Chondrocyte (in vitro differentiated cells): ENCODE results near the gene PKDREJ. TPM values are rescaled to one million over a fixed set of nuclear protein-coding genes. Genes with fewer than 3 reads are reported as not detected.

Experiments
- DNase-seq: peaks from one replicate; pipeline ENCODE4 v3.0.0; 2021; ENCODE audit warnings: mixed read lengths, low spot score
- H3K27ac Mint-ChIP-seq: one replicate; pipeline ENCODE4 v1.8.0; 2021; ENCODE audit warnings: mild to moderate bottlenecking, moderate library complexity, mixed read lengths; ENCODE audit not compliant: unreplicated experiment
- H3K27me3 Mint-ChIP-seq: 2 replicates; pipeline ENCODE4 v1.8.0; 2021; ENCODE audit warnings: low read depth, mixed read lengths
- H3K36me3 Mint-ChIP-seq: 2 replicates; pipeline ENCODE4 v1.8.0; 2021; ENCODE audit warnings: low read depth, mixed read lengths
- H3K4me1 Mint-ChIP-seq: 2 replicates; pipeline ENCODE4 v1.8.0; 2021; ENCODE audit warnings: low read depth, mild to moderate bottlenecking, mixed read lengths
- H3K4me3 Mint-ChIP-seq: one replicate; pipeline ENCODE4 v1.8.0; 2021; ENCODE audit warnings: mild to moderate bottlenecking, moderate library complexity, mixed read lengths; ENCODE audit not compliant: unreplicated experiment
- H3K9me3 Mint-ChIP-seq: 2 replicates; pipeline ENCODE4 v1.8.0; 2021; ENCODE audit warnings: low read depth, mixed read lengths
- CTCF ChIP-seq: fragments of 200-600 bp; sonication (generic); IDR thresholded peaks from 2 replicates; pipeline ENCODE4 v1.5.0; 2021; ENCODE audit warnings: antibody characterized with exemption, mild to moderate bottlenecking, moderate library complexity
- total RNA-seq: library from RNA; stranded (reverse); gene quantifications from 3 replicates; pipeline ENCODE4 v1.2.1, GENCODE V29; 2021

Gene PKDREJ
- total RNA-seq, 1 donor from 2014 or later: 0.07 TPM

DNA sequence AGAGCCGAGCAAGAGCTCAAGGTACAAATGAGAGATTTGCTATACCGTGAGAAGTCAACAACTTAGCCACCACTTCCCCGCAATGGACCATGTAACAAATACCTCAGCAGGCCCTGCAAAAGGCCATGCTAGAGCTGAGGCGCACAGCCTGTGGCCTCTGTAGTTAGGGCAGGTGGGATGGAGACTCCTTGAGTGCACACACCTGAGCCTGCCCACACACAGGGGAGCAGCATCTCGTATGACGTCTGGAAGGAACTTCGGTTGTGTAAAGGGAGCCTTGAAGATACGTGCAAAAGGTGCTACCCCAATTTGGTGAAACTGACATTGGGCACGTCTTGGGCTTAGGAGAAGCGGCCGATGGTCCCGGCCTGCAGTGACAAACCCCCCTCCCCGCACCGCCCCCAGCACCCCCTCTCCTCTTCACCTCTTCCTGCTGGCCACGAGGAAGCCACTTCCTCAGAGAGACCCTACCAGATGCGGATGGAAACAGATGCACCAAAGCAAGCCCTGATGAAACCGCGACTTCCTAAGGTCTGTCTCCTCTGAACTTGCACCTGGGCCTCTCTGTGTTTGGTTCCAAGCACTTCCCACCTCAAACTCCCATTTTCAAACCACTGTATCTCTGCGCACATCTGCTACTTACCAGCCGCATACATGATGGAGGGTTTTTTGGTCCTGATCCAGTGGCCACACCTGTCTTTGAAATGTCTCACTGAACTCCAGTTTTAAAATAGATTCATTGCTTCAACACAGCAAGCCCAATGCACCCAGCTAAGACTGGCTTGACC is 23.7 kb downstream of the PKDREJ start:
- no peak overlapping the region for H3K27ac Mint-ChIP-seq
- no peaks in the 10 kb centered on the region for H3K27me3 Mint-ChIP-seq
- H3K36me3 Mint-ChIP-seq: peaks cover 14% of the 10 kb centered on the region
- H3K4me3 Mint-ChIP-seq: no peak overlapping the region
- TF ChIP-seq CTCF: no peak
- DNase-seq: no peak
- no peaks in the 10 kb centered on the region for H3K9me3 Mint-ChIP-seq
- H3K4me1 Mint-ChIP-seq: peaks cover 6% of the 10 kb centered on the region

- peaks cover 11% of the 10 kb centered on the region for H3K4me1 Mint-ChIP-seq
- H3K27me3 Mint-ChIP-seq: no peaks in the 10 kb centered on the region
- DNase-seq: no peak
- H3K27ac Mint-ChIP-seq: no peak overlapping the region
- H3K9me3 Mint-ChIP-seq: no peaks in the 10 kb centered on the region
- TF ChIP-seq CTCF: no peak
- peaks cover 14% of the 10 kb centered on the region for H3K36me3 Mint-ChIP-seq
- H3K4me3 Mint-ChIP-seq: no peak overlapping the region
These were observed 24.6 kb downstream of the PKDREJ start for GRCh38 chr22:46238541-46238940.

GRCh38 chr22:46237453-46238124 is 25.6 kb downstream of the PKDREJ start:
- Mint-ChIP-seq H3K36me3 (peaks cover 14% of the 10 kb centered on the region), H3K4me3 (no peak overlapping the region), H3K9me3 (no peaks in the 10 kb centered on the region), H3K27ac (no peak overlapping the region), H3K4me1 (peaks cover 16% of the 10 kb centered on the region), H3K27me3 (no peaks in the 10 kb centered on the region)
- no peak for TF ChIP-seq CTCF
- DNase-seq: no peak

DNA sequence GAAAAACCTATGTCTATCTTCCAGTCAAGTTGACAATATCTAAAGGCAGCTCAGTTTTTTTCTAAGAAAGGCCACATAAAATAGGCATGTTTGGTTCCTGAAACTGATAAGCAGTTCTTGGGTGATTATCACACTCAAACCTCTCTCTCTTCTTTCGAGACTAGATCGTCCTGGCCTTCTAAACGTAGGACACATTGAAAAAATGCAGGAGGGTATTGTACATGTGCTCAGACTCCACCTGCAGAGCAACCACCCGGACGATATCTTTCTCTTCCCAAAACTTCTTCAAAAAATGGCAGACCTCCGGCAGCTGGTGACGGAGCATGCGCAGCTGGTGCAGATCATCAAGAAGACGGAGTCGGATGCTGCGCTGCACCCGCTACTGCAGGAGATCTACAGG is 28.2 kb downstream of the PKDREJ start:
- H3K27ac Mint-ChIP-seq: peak overlapping the region; percentile 22
- TF ChIP-seq CTCF: no peak
- H3K36me3 Mint-ChIP-seq: peaks cover 12% of the 10 kb centered on the region
- DNase-seq: no peak
- no peaks in the 10 kb centered on the region for H3K27me3 Mint-ChIP-seq
- H3K9me3 Mint-ChIP-seq: no peaks in the 10 kb centered on the region
- H3K4me1 Mint-ChIP-seq: peaks cover 12% of the 10 kb centered on the region
- no peak overlapping the region for H3K4me3 Mint-ChIP-seq

- Mint-ChIP-seq H3K4me1 (peaks cover 12% of the 10 kb centered on the region), H3K9me3 (no peaks in the 10 kb centered on the region), H3K36me3 (peaks cover 7% of the 10 kb centered on the region), H3K27ac (peak overlapping the region; percentile 96), H3K4me3 (peak overlapping the region; percentile 53), H3K27me3 (no peaks in the 10 kb centered on the region)
- DNase-seq: no peak
- no peak for TF ChIP-seq CTCF
These were observed 29.9 kb downstream of the PKDREJ start for GRCh38 chr22:46233231-46233630.
